Suprapubic skin (tissue), 4 donors: ENCODE data around the gene ACO1. TPM values are rescaled to one million over a fixed set of nuclear protein-coding genes. Genes with fewer than 3 reads are reported as not detected.

Source experiments
- DNase-seq, 2 donors: peaks; one replicate each; pipeline ENCODE4 v3.0.0-alpha.2; 2019; ENCODE audit warnings: low spot score in 2 of 2
- H3K27ac ChIP-seq: fragments of 200-600 bp; sonication (generic); one replicate; pipeline ENCODE4 v1.5.1; 2019
- H3K27me3 ChIP-seq: fragments of 200-600 bp; sonication (generic); one replicate; pipeline ENCODE4 v1.5.1; 2019
- H3K36me3 ChIP-seq: fragments of 200-600 bp; sonication (generic); one replicate; pipeline ENCODE4 v1.5.1; 2019
- H3K4me1 ChIP-seq: fragments of 200-600 bp; sonication (generic); one replicate; pipeline ENCODE4 v1.5.1; 2019
- H3K4me3 ChIP-seq: fragments of 200-600 bp; sonication (generic); one replicate; pipeline ENCODE4 v1.5.1; 2019; ENCODE audit warnings: mild to moderate bottlenecking
- H3K9me3 ChIP-seq: fragments of 200-600 bp; sonication (generic); one replicate; pipeline ENCODE4 v1.5.1; 2019
- CTCF ChIP-seq, 2 donors: fragments of 200-600 bp in 1 of 2; fragments of 450-650 bp in 1 of 2; sonication (generic) in 1 of 2; IDR thresholded peaks; one replicate each; pipeline ENCODE4 v1.5.1; 2016 to 2019; ENCODE audit warnings: antibody characterized with exemption in 2 of 2, mild to moderate bottlenecking in 1 of 2, moderate library complexity in 1 of 2
- EP300 ChIP-seq: sonication (generic); formaldehyde crosslinking; IDR thresholded peaks from one replicate; pipeline ENCODE4 v1.6.1; 2017; ENCODE audit warnings: antibody characterized with exemption
- POLR2A ChIP-seq, 2 donors: fragments of 450-650 bp; IDR thresholded peaks; one replicate each; pipeline ENCODE4 v1.6.1; 2017; ENCODE audit warnings: antibody characterized with exemption in 2 of 2, mild to moderate bottlenecking in 2 of 2, moderate library complexity in 2 of 2
- POLR2AphosphoS5 ChIP-seq, 3 donors: sonication (generic); formaldehyde crosslinking; IDR thresholded peaks; one replicate each; pipeline ENCODE4 v1.6.1; 2017; ENCODE audit warnings: antibody characterized with exemption in 3 of 3
- WGBS: methylation state at CpG from one replicate; pipeline ENCODE4 v1.1.5; 2018; 5-methylcytosine and 5-hydroxymethylcytosine counted together
- total RNA-seq, 4 donors: library from RNA; depleted of rRNA; stranded (reverse); fragments of >200 nt; gene quantifications; one replicate each; pipeline ENCODE4 v1.1.0, GENCODE V29; 2016

ACO1 gene
- total RNA-seq, 4 donors from 2014 or later = 18.2 to 25.1 (median 19.9) TPM

GRCh38 chr9:32431196-32431595 lies 46.8 kb downstream of the ACO1 start:
- H3K4me1 ChIP-seq = no peaks in the 10 kb centered on the region
- H3K36me3 ChIP-seq = peaks cover 80% of the 10 kb centered on the region
- no peaks in the 10 kb centered on the region for H3K9me3 ChIP-seq
- no peak for DNase-seq
- no peak overlapping the region for H3K4me3 ChIP-seq
- TF ChIP-seq POLR2A (IDR thresholded peaks at IDR 0.05) = no peak
- TF ChIP-seq EP300 = no peak
- no peak for TF ChIP-seq POLR2AphosphoS5 (IDR thresholded peaks at IDR 0.05)
- TF ChIP-seq CTCF (IDR thresholded peaks at IDR 0.05) = no peak
- H3K27me3 ChIP-seq = no peaks in the 10 kb centered on the region
- 96% methylated on average over 8 of the region's 8 CpGs for WGBS
- no peak overlapping the region for H3K27ac ChIP-seq

GRCh38 chr9:32431940-32432555 lies 47.6 kb downstream of the ACO1 start:
- Histone ChIP-seq H3K4me1 (no peaks in the 10 kb centered on the region), H3K4me3 (no peak overlapping the region), H3K36me3 (peaks cover 82% of the 10 kb centered on the region), H3K9me3 (no peaks in the 10 kb centered on the region), H3K27me3 (no peaks in the 10 kb centered on the region), H3K27ac (no peak overlapping the region)
- WGBS = 71% methylated on average over 10 of the region's 10 CpGs
- no peak for TF ChIP-seq POLR2A (IDR thresholded peaks at IDR 0.05)
- TF ChIP-seq CTCF (IDR thresholded peaks at IDR 0.05) = peak in 1 of 2 donors; percentile 28
- TF ChIP-seq EP300 = no peak
- TF ChIP-seq POLR2AphosphoS5 (IDR thresholded peaks at IDR 0.05) = no peak
- no peak for DNase-seq

- no peak for TF ChIP-seq EP300
- TF ChIP-seq CTCF (IDR thresholded peaks at IDR 0.05) = no peak
- TF ChIP-seq POLR2AphosphoS5 (IDR thresholded peaks at IDR 0.05) = no peak
- no peak for TF ChIP-seq POLR2A (IDR thresholded peaks at IDR 0.05)
- H3K27me3 ChIP-seq = no peaks in the 10 kb centered on the region
- 75% methylated on average over 6 of the region's 6 CpGs for WGBS
- no peak for DNase-seq
- H3K9me3 ChIP-seq = no peaks in the 10 kb centered on the region
- H3K4me1 ChIP-seq = no peaks in the 10 kb centered on the region
- H3K4me3 ChIP-seq = no peak overlapping the region
- H3K27ac ChIP-seq = no peak overlapping the region
- peaks cover 82% of the 10 kb centered on the region for H3K36me3 ChIP-seq
These were observed 50.4 kb downstream of the ACO1 start for GRCh38 chr9:32434892-32435291.

- H3K36me3 ChIP-seq = peaks cover 56% of the 10 kb centered on the region
- H3K4me3 ChIP-seq = no peak overlapping the region
- no peaks in the 10 kb centered on the region for H3K27me3 ChIP-seq
- DNase-seq = no peak
- no peak overlapping the region for H3K27ac ChIP-seq
- H3K9me3 ChIP-seq = no peaks in the 10 kb centered on the region
- 85% methylated on average over 5 of the region's 5 CpGs for WGBS
- no peaks in the 10 kb centered on the region for H3K4me1 ChIP-seq
- TF ChIP-seq POLR2AphosphoS5 (IDR thresholded peaks at IDR 0.05) (no peak), POLR2A (IDR thresholded peaks at IDR 0.05) (no peak), CTCF (IDR thresholded peaks at IDR 0.05) (no peak), EP300 (no peak)
These were observed 57.2 kb downstream of the ACO1 start for GRCh38 chr9:32441678-32442077.

GRCh38 chr9:32442433-32442832 lies 58.0 kb downstream of the ACO1 start:
- Histone ChIP-seq H3K27ac (no peak overlapping the region), H3K4me3 (no peak overlapping the region), H3K4me1 (no peaks in the 10 kb centered on the region), H3K9me3 (no peaks in the 10 kb centered on the region), H3K36me3 (peaks cover 54% of the 10 kb centered on the region), H3K27me3 (no peaks in the 10 kb centered on the region)
- no peak for DNase-seq
- TF ChIP-seq POLR2A (IDR thresholded peaks at IDR 0.05) (no peak), POLR2AphosphoS5 (IDR thresholded peaks at IDR 0.05) (no peak), CTCF (IDR thresholded peaks at IDR 0.05) (no peak), EP300 (no peak)
